Upper lobe of right lung (tissue), 1 donor: Measurements from ENCODE around the gene TMEM220. TPM values are rescaled to one million over a fixed set of nuclear protein-coding genes. Genes with fewer than 3 reads are reported as not detected.

Experiments used
- ATAC-seq: fragments of 200-7000 bp; cut with Tn5 transposase; one replicate; pipeline ENCODE4 v1.9.1; 2020; ENCODE audit warnings: mild to moderate bottlenecking, moderate library complexity
- DNase-seq: peaks from one replicate; pipeline ENCODE4 v3.0.0-alpha.2; 2020
- H3K27ac ChIP-seq: fragments of 200-600 bp; one replicate; pipeline ENCODE4 v1.8.0; 2022
- H3K27me3 ChIP-seq: fragments of 200-600 bp; one replicate; pipeline ENCODE4 v1.8.0; 2022; ENCODE audit warnings: mild to moderate bottlenecking
- H3K36me3 ChIP-seq: fragments of 200-600 bp; one replicate; pipeline ENCODE4 v1.8.0; 2022
- H3K4me1 ChIP-seq: fragments of 200-600 bp; one replicate; pipeline ENCODE4 v1.8.0; 2022
- H3K4me3 ChIP-seq: fragments of 200-600 bp; one replicate; pipeline ENCODE4 v1.8.0; 2022; ENCODE audit warnings: mild to moderate bottlenecking
- H3K9me3 ChIP-seq: fragments of 200-600 bp; one replicate; pipeline ENCODE4 v1.8.0; 2022
- CTCF ChIP-seq: fragments of 200-600 bp; IDR thresholded peaks from one replicate; pipeline ENCODE4 v1.8.0; 2022; ENCODE audit warnings: antibody characterized with exemption
- intact Hi-C: fragments of 100-400 bp; cut with DNase I; formaldehyde crosslinking; loops from one replicate; pipeline ENCODE4 v1.11.0; 2022
- total RNA-seq: library from RNA; stranded (reverse); fragmentation: NEBNext Ultra II Directional; extraction: Animal tissue kit (Norgen Biotek cat#: 25700); gene quantifications from one replicate; pipeline ENCODE4 v1.2.1, GENCODE V29; 2021
- donor health status: DM: no; HTN: yes; CAD: no; lungs with severe emphysema.

Gene TMEM220
- total RNA-seq, 1 donor from 2014 or later = 10.5 TPM

DNA sequence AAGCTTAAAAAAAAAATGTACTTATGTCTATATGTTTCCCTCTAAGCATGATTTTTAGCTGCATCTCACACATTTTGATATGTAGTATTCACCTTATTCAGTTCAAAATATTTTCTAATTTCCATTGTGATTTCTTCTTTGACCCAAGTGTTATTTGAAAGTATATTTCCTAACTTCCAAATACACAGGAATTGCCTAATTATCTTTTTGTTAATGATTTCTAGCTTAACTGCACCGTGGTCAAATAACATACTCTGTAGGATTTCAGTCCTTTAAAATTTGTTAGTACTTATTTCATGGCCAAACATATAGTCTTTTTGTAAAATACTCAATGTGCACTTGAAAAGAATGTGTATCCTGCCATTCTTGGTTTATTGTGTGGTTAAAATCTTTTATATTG, 11.3 kb downstream of the TMEM220 start:
- no peaks in the 10 kb centered on the region for H3K4me1 ChIP-seq
- no peak overlapping the region for H3K27ac ChIP-seq
- peaks cover 7% of the 10 kb centered on the region for H3K36me3 ChIP-seq
- intact Hi-C loops = no loop called here
- TF ChIP-seq CTCF = no peak
- H3K9me3 ChIP-seq = no peaks in the 10 kb centered on the region
- no peak for ATAC-seq
- no peak for DNase-seq
- no peak overlapping the region for H3K4me3 ChIP-seq
- no peaks in the 10 kb centered on the region for H3K27me3 ChIP-seq

DNA sequence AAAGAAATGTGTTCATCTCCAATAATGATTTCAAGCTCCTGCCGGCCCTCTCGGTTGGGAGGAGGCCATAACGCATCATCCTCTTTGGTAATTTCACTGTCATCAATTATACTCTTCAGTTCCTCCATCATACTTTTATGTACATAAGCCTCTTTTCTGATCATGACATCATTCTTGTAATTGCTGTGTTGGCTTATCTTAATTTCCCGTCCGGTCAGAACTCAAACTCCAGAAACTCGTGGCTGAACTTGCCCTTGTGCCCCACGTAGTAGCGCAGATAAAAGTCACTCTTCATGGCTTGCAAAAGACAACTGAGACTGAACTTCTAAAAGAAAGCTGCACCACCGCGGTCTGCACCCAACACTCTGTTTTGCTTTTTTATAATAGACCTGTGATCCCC, 13.6 kb downstream of the TMEM220 start:
- no peak for TF ChIP-seq CTCF
- DNase-seq = no peak
- Histone ChIP-seq H3K4me3 (no peak overlapping the region), H3K9me3 (no peaks in the 10 kb centered on the region), H3K27me3 (no peaks in the 10 kb centered on the region), H3K27ac (no peak overlapping the region), H3K36me3 (peaks cover 20% of the 10 kb centered on the region), H3K4me1 (no peaks in the 10 kb centered on the region)
- ATAC-seq = no peak
- intact Hi-C loops = no loop called here

DNA sequence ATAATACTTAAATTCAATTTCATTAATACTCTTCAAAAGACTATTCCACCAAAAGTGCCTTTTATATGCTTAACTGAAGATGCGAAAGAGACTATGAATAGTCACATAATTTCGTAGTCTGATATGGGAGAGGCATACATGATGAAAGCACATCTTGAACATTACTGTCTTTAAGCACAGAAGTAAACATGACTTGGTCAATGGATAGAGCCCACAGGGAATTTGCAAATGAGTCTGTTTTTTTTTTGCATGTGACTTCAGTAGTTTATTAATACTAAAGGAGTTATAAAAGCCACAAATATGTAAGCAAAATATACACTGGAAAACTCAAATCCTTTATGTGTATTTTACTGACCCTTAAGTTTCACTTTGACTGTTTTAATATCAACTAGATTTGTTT, 16.5 kb downstream of the TMEM220 start:
- no peak overlapping the region for H3K4me3 ChIP-seq
- intact Hi-C loops = no loop called here
- ATAC-seq (no peak), DNase-seq (no peak)
- peaks cover 49% of the 10 kb centered on the region for H3K36me3 ChIP-seq
- H3K27me3 ChIP-seq = no peaks in the 10 kb centered on the region
- no peaks in the 10 kb centered on the region for H3K9me3 ChIP-seq
- no peaks in the 10 kb centered on the region for H3K4me1 ChIP-seq
- no peak for TF ChIP-seq CTCF
- no peak overlapping the region for H3K27ac ChIP-seq

GRCh38 chr17:10705727-10706126, 24.1 kb downstream of the TMEM220 start:
- H3K9me3 ChIP-seq = no peaks in the 10 kb centered on the region
- DNase-seq (no peak), ATAC-seq (no peak)
- peaks cover 58% of the 10 kb centered on the region for H3K36me3 ChIP-seq
- intact Hi-C loops = no loop called here
- no peak overlapping the region for H3K27ac ChIP-seq
- H3K4me3 ChIP-seq = no peak overlapping the region
- no peak for TF ChIP-seq CTCF
- H3K4me1 ChIP-seq = peaks cover 9% of the 10 kb centered on the region
- no peaks in the 10 kb centered on the region for H3K27me3 ChIP-seq

- ATAC-seq (peak; percentile 71), DNase-seq (no peak)
- Histone ChIP-seq H3K9me3 (no peaks in the 10 kb centered on the region), H3K27ac (no peak overlapping the region), H3K27me3 (no peaks in the 10 kb centered on the region), H3K4me3 (no peak overlapping the region), H3K36me3 (peaks cover 28% of the 10 kb centered on the region), H3K4me1 (peaks cover 24% of the 10 kb centered on the region)
- TF ChIP-seq CTCF = no peak
- intact Hi-C loops = no loop called here
These were observed 27.2 kb downstream of the TMEM220 start for GRCh38 chr17:10702574-10702973.

DNA sequence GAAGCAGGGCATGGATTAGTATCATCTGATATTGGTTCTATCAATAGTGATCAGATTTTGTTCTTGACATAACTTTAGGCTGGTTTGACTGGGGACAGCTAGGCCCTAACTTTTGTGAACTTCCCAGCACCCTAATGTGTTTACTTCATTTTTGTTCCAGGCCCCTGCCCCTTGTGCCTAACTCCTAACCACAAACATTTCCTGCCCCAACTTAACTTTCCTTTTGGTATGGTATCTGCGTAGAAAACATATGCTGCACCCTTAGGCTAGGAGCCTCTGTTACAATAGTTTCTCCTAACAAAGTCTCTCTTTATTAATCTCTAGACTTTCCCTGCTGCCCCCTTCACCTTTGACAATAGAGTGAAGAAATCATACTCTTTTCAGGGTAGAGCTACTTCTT, 30.0 kb downstream of the TMEM220 start:
- Histone ChIP-seq H3K4me3 (no peak overlapping the region), H3K4me1 (peaks cover 30% of the 10 kb centered on the region), H3K27ac (no peak overlapping the region), H3K27me3 (no peaks in the 10 kb centered on the region), H3K36me3 (peaks cover 5% of the 10 kb centered on the region), H3K9me3 (no peaks in the 10 kb centered on the region)
- intact Hi-C loops = no loop called here
- DNase-seq (no peak), ATAC-seq (no peak)
- no peak for TF ChIP-seq CTCF
